ENCODE results near the gene LRRC56. TPM values are rescaled to one million over a fixed set of nuclear protein-coding genes. Genes with fewer than 3 reads are reported as not detected.
A peak's percentile ranks its signal among the peaks of the same experiment; 100 is the strongest.

The LRRC56 gene
- total and polyA plus RNA-seq, 2 of the 13 experiments (the other 11 are each of a cell fraction or from before 2014, with no cell fraction given): 0.11 to 0.29 TPM

DNA sequence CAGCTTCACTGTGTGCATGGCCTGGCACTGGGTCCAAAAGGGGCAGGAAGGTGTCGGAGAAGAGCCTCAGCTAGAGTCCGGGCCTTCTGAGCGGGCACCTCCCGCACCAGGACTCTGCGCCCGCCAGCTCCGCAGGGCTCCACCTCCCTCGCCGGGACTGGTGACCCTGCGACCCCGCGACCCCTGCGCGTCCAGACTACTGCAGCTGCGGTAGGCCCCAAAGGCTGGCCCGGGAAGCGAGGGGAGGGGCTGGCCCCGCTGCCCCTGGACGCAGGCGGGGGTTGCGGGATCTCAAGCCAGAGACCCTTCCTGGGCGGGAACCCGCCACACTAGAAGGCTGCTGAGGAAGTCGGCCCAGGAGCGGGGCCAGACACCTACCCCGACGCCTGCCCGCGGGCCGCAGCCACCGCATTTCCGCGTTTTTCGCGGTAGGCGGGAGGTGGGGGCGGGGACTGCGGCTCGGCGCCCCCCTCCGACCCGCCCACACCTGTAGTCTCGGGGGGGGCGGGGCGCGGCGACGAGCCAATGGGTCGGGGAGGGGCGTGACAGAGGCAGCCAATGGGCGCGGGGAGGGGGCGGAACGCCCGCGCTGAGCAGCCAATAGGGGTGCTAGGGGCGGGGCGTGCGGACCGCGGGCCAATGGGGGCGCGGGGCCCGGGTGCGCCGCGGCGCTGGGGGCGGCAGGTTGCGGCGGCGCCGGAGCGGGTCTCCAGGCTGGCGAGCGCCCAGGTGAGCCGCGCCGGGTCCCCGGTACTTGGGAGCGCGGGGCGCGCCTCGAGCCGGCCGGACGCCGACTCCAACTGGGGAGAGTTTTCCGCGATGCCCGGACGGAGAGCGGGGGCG, 23.2 kb downstream of the LRRC56 start, which contains the start of the genes LMNTD2 and RASSF7 (continued):
- TF ChIP-seq STAG1 (CRISPR knock-in tag; IDR thresholded peaks at IDR 0.05): no peak
- TF ChIP-seq TCF7 (IDR thresholded peaks at IDR 0.05; ENCODE audit: low read depth): no peak
- TF ChIP-seq NRL (CRISPR knock-in tag; IDR thresholded peaks at IDR 0.05; ENCODE audit: borderline replicate concordance): peak; percentile 71
- no peak for TF ChIP-seq XBP1 (CRISPR knock-in tag; IDR thresholded peaks at IDR 0.05)
- no peak for TF ChIP-seq ZNF256 (CRISPR knock-in tag; conservative IDR thresholded peaks at IDR 0.05)
- TF ChIP-seq MBNL3 (CRISPR knock-in tag; conservative IDR thresholded peaks at IDR 0.05): no peak
- peak; percentile 24; the same call in 1 of the 2 replicates for TF ChIP-seq ZNF235 (CRISPR knock-in tag; IDR thresholded peaks at IDR 0.05; ENCODE audit: borderline replicate concordance)
- TF ChIP-seq ZNF746 (CRISPR knock-in tag; IDR thresholded peaks at IDR 0.05): peak; percentile 76; the same call in 1 of the 2 replicates
- no peak for TF ChIP-seq ZNF720 (CRISPR knock-in tag; IDR thresholded peaks at IDR 0.05)
- TF ChIP-seq, protein P1, sequence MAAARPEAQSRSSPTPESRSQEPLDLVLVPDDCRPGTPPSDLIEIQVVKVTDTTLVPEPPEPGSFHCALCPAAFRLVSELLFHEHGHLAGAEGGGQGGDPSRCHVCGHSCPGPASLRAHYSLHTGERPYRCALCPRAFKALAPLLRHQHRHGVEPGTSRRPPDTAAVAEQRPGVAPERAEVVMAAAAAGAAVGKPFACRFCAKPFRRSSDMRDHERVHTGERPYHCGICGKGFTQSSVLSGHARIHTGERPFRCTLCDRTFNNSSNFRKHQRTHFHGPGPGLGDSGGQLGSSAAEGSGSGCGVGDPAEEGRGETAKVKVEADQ (CRISPR knock-in tag; IDR thresholded peaks at IDR 0.05; ENCODE audit: borderline replicate concordance): peak; percentile 45; the same call in 1 of the 2 replicates
- TF ChIP-seq ZNF777 (CRISPR knock-in tag; IDR thresholded peaks at IDR 0.05): peak; percentile 41; the same call in 1 of the 2 replicates
- TF ChIP-seq ZBTB1 (CRISPR knock-in tag; IDR thresholded peaks at IDR 0.05; ENCODE audit: borderline replicate concordance): 0 out of 2 replicates have a peak, but pooled peaks have one; percentile 54
- no peak for TF ChIP-seq ZNF792 (CRISPR knock-in tag; IDR thresholded peaks at IDR 0.05)
- peak; percentile 30; the same call in 1 of the 2 replicates for TF ChIP-seq ZSCAN21 (CRISPR knock-in tag; IDR thresholded peaks at IDR 0.05; ENCODE audit: borderline replicate concordance)
- peak; percentile 46 for TF ChIP-seq ZEB1 (IDR thresholded peaks at IDR 0.05; ENCODE audit: insufficient replicate concordance, low read depth)
- TF ChIP-seq, protein P2, sequence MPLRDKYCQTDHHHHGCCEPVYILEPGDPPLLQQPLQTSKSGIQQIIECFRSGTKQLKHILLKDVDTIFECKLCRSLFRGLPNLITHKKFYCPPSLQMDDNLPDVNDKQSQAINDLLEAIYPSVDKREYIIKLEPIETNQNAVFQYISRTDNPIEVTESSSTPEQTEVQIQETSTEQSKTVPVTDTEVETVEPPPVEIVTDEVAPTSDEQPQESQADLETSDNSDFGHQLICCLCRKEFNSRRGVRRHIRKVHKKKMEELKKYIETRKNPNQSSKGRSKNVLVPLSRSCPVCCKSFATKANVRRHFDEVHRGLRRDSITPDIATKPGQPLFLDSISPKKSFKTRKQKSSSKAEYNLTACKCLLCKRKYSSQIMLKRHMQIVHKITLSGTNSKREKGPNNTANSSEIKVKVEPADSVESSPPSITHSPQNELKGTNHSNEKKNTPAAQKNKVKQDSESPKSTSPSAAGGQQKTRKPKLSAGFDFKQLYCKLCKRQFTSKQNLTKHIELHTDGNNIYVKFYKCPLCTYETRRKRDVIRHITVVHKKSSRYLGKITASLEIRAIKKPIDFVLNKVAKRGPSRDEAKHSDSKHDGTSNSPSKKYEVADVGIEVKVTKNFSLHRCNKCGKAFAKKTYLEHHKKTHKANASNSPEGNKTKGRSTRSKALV (CRISPR knock-in tag; IDR thresholded peaks at IDR 0.05): 0 out of 2 replicates have a peak, but pooled peaks have one; percentile 37
- peak; percentile 40; the same call in 1 of the 2 replicates for TF ChIP-seq GLI4 (CRISPR knock-in tag; IDR thresholded peaks at IDR 0.05; ENCODE audit: borderline replicate concordance)
- 0 out of 2 replicates have a peak, but pooled peaks have one; percentile 58 for TF ChIP-seq EED (CRISPR knock-in tag; IDR thresholded peaks at IDR 0.05)
- TF ChIP-seq ZNF431 (CRISPR knock-in tag; IDR thresholded peaks at IDR 0.05; ENCODE audit: borderline replicate concordance, low read depth): no peak
- TF ChIP-seq THAP9 (CRISPR knock-in tag; IDR thresholded peaks at IDR 0.05; ENCODE audit: borderline replicate concordance): peak; percentile 42; the same call in 1 of the 2 replicates
- TF ChIP-seq ZNF580 (CRISPR knock-in tag; IDR thresholded peaks at IDR 0.05; ENCODE audit: borderline replicate concordance, low read depth): peak; percentile 58; the same call in 1 of the 2 replicates
- peak; percentile 86 for TF ChIP-seq SKI (IDR thresholded peaks at IDR 0.05; ENCODE audit: partially characterized antibody)
- TF ChIP-seq ZNF44 (CRISPR knock-in tag; IDR thresholded peaks at IDR 0.05): 0 out of 2 replicates have a peak, but pooled peaks have one; percentile 43
- TF ChIP-seq ZNF121 (CRISPR knock-in tag; IDR thresholded peaks at IDR 0.05): 0 out of 2 replicates have a peak, but pooled peaks have one; percentile 23
